IMR-90 (cell line): ENCODE results near the gene EEF2K. TPM values are rescaled to one million over a fixed set of nuclear protein-coding genes. Genes with fewer than 3 reads are reported as not detected.

Source experiments
- ATAC-seq: fragments of 200-7000 bp; cut with Tn5 transposase; 2 replicates; pipeline ENCODE4 v1.9.1; 2020; ENCODE audit warnings: low read depth, mild to moderate bottlenecking, moderate library complexity
- BruUV-seq: library from RNA; stranded (reverse); fragments of 400-500 nt; replicated peaks from 2 replicates; lab custom pipeline; 2021; lab: Mats Ljungman, UMichigan
- CTCF ChIA-PET: fragments of 300-600 bp; formaldehyde crosslinking; extraction: SDS; loops from one replicate; lab custom pipeline; 2021; ENCODE audit warnings: antibody characterized with exemption; lab: Yijun Ruan, JAX
- POLR2A ChIA-PET: fragments of 300-600 bp; sonication (Branson Sonifier 250); formaldehyde crosslinking; loops from one replicate; lab custom pipeline; 2022; ENCODE audit warnings: antibody characterized with exemption; ENCODE audit not compliant: unreplicated experiment; lab: Charles Lee
- DNase-seq: peaks from one replicate; pipeline ENCODE4 v3.0.0; 2013
- H2AFZ ChIP-seq: replicated peaks from 2 replicates; pipeline ENCODE3; 2013; ENCODE audit warnings: low read length, mild to moderate bottlenecking; ENCODE audit not compliant: poor library complexity
- H2AK5ac ChIP-seq: 2 replicates; pipeline ENCODE4 v1.6.1; 2013; ENCODE audit warnings: low read depth, low read length, inconsistent platforms
- H2AK9ac ChIP-seq: replicated peaks from 2 replicates; pipeline ENCODE3; 2013; ENCODE audit warnings: mild to moderate bottlenecking, low read depth, low read length, moderate library complexity; ENCODE audit not compliant: poor library complexity
- H2BK120ac ChIP-seq: 2 replicates; pipeline ENCODE4 v1.6.1; 2013; ENCODE audit warnings: low read depth, low read length, inconsistent platforms
- H2BK15ac ChIP-seq: 3 replicates; pipeline ENCODE4 v1.6.1; 2013; ENCODE audit warnings: low read depth, low read length, inconsistent platforms
- H2BK20ac ChIP-seq: 2 replicates; pipeline ENCODE4 v1.6.1; 2013; ENCODE audit warnings: low read depth, mild to moderate bottlenecking, inconsistent platforms, low read length, moderate library complexity
- H2BK5ac ChIP-seq: 2 replicates; pipeline ENCODE4 v1.6.1; 2013; ENCODE audit warnings: mild to moderate bottlenecking, low read depth, low read length, inconsistent platforms; ENCODE audit not compliant: poor library complexity, severe bottlenecking
- H3K14ac ChIP-seq: replicated peaks from 2 replicates; pipeline ENCODE4 v1.6.1; 2013; ENCODE audit warnings: low read depth, low read length, inconsistent platforms
- H3K18ac ChIP-seq: 2 replicates; pipeline ENCODE4 v1.6.1; 2013; ENCODE audit warnings: low read depth, low read length, control low read depth
- H3K23ac ChIP-seq: 2 replicates; pipeline ENCODE4 v1.6.1; 2013; ENCODE audit warnings: low read depth, low read length, inconsistent platforms
- H3K27ac ChIP-seq: 2 replicates; pipeline ENCODE4 v1.5.1; 2013; ENCODE audit warnings: mild to moderate bottlenecking, control low read depth, low read length; ENCODE audit not compliant: insufficient read depth
- H3K27me3 ChIP-seq: 2 replicates; pipeline ENCODE4 v1.6.1; 2013; ENCODE audit warnings: low read length; ENCODE audit not compliant: control insufficient read depth, insufficient read depth
- H3K36me3 ChIP-seq: 2 replicates; pipeline ENCODE4 v1.6.1; 2013; ENCODE audit warnings: low read length, mixed read lengths; ENCODE audit not compliant: control insufficient read depth, insufficient read depth
- H3K4ac ChIP-seq: 2 replicates; pipeline ENCODE4 v1.6.1; 2013; ENCODE audit warnings: low read depth, low read length, inconsistent platforms
- H3K4me1 ChIP-seq: 2 replicates; pipeline ENCODE4 v1.6.1; 2013; ENCODE audit warnings: low read length, mixed read lengths; ENCODE audit not compliant: control insufficient read depth, insufficient read depth
- H3K4me2 ChIP-seq: 2 replicates; pipeline ENCODE4 v1.6.1; 2013; ENCODE audit warnings: low read depth, mild to moderate bottlenecking, control low read depth, low read length, moderate library complexity
- H3K4me3 ChIP-seq: 2 replicates; pipeline ENCODE4 v1.5.1; 2013; ENCODE audit warnings: low read depth, mild to moderate bottlenecking, control low read depth, low read length, moderate library complexity; ENCODE audit not compliant: insufficient read depth
- H3K56ac ChIP-seq: 2 replicates; pipeline ENCODE4 v1.6.1; 2013; ENCODE audit warnings: low read length, inconsistent platforms; ENCODE audit not compliant: insufficient read depth; ENCODE audit errors: extremely low read depth
- H3K79me1 ChIP-seq, 2 experiments: 2 replicates each; pipeline ENCODE4 v1.6.1; 2013; ENCODE audit warnings: low read length in 2 of 2, inconsistent platforms in 1 of 2, low read depth in 1 of 2
- H3K9ac ChIP-seq: 2 replicates; pipeline ENCODE4 v1.6.1; 2013; ENCODE audit warnings: low read depth, low read length, control low read depth
- H3K9me1 ChIP-seq: 2 replicates; pipeline ENCODE4 v1.6.1; 2013; ENCODE audit warnings: low read length, inconsistent platforms; ENCODE audit not compliant: insufficient read depth
- H3K9me3 ChIP-seq: 2 replicates; pipeline ENCODE4 v1.6.1; 2013; ENCODE audit warnings: low read length; ENCODE audit not compliant: control insufficient read depth, insufficient read depth
- H4K20me1 ChIP-seq: 2 replicates; pipeline ENCODE4 v1.6.1; 2013; ENCODE audit warnings: low read length, inconsistent platforms; ENCODE audit not compliant: insufficient read depth
- H4K5ac ChIP-seq: 2 replicates; pipeline ENCODE4 v1.6.1; 2013; ENCODE audit warnings: mild to moderate bottlenecking, low read depth, low read length, control low read depth
- H4K8ac ChIP-seq, 2 experiments: 2 replicates each; pipeline ENCODE4 v1.6.1; 2013; ENCODE audit warnings: low read depth in 2 of 2, low read length in 2 of 2, control low read depth in 1 of 2, inconsistent platforms in 1 of 2
- H4K91ac ChIP-seq: 2 replicates; pipeline ENCODE4 v1.6.1; 2013; ENCODE audit warnings: low read depth, low read length, inconsistent platforms; ENCODE audit not compliant: insufficient read depth
- BHLHE40 ChIP-seq: fragments of 150-350 bp; IDR thresholded peaks from 2 replicates; pipeline ENCODE4 v1.6.1; 2016; ENCODE audit warnings: mild to moderate bottlenecking, low read depth, low read length
- CEBPB ChIP-seq: IDR thresholded peaks from 2 replicates; pipeline ENCODE4 v1.6.1; 2012; ENCODE audit warnings: low read depth, low read length, improper control_type of control experiment
- FOS ChIP-seq: fragments of 150-350 bp; IDR thresholded peaks from 2 replicates; pipeline ENCODE4 v1.6.1; 2016; ENCODE audit warnings: low read depth, low read length
- MAFK ChIP-seq: IDR thresholded peaks from 2 replicates; pipeline ENCODE4 v1.6.1; 2012; ENCODE audit warnings: low read depth, low read length, improper control_type of control experiment
- MAZ ChIP-seq: IDR thresholded peaks from 2 replicates; pipeline ENCODE4 v1.6.1; 2012; ENCODE audit warnings: low read depth, mild to moderate bottlenecking, low read length, improper control_type of control experiment, moderate library complexity, borderline replicate concordance
- NFE2L2 ChIP-seq: fragments of 150-350 bp; IDR thresholded peaks from 2 replicates; pipeline ENCODE4 v1.6.1; 2016; ENCODE audit warnings: low read depth, mild to moderate bottlenecking, low read length
- POLR2A ChIP-seq: IDR thresholded peaks from 2 replicates; pipeline ENCODE4 v1.6.1; 2012; ENCODE audit warnings: mild to moderate bottlenecking, low read depth, low read length
- RAD21 ChIP-seq: IDR thresholded peaks from 2 replicates; pipeline ENCODE4 v1.6.1; 2012; ENCODE audit warnings: low read length, improper control_type of control experiment
- RCOR1 ChIP-seq: IDR thresholded peaks from 2 replicates; pipeline ENCODE4 v1.6.1; 2012; ENCODE audit warnings: mild to moderate bottlenecking, low read length, improper control_type of control experiment; ENCODE audit not compliant: insufficient replicate concordance
- RFX5 ChIP-seq: IDR thresholded peaks from 2 replicates; pipeline ENCODE4 v1.8.0; 2012; ENCODE audit warnings: low read depth, mild to moderate bottlenecking, low read length, moderate library complexity
- SMC3 ChIP-seq: fragments of 150-350 bp; IDR thresholded peaks from 2 replicates; pipeline ENCODE4 v1.6.1; 2016; ENCODE audit warnings: low read depth, mild to moderate bottlenecking, antibody characterized with exemption, low read length, moderate library complexity
- WGBS, 2 experiments: methylation state at CpG; one replicate each; pipeline versions ENCODE4 v1.1.5 to v1.1.7; 2013; ENCODE audit warnings: missing lambda C conversion rate in 2 of 2; ENCODE audit not compliant: insufficient read length in 1 of 2; ENCODE audit errors: extremely low coverage in 2 of 2; 5-methylcytosine and 5-hydroxymethylcytosine counted together
- dilution Hi-C: fragments of 300-500 bp; cut with HindIII; formaldehyde crosslinking; loops from one replicate; pipeline ENCODE4 v1.14.3; 2018; ENCODE audit warnings: low sequenced_read_pairs; ENCODE audit not compliant: unreplicated experiment
- in situ Hi-C: fragments of 300-500 bp; cut with MboI; formaldehyde crosslinking; loops from 3 replicates; pipeline ENCODE4 v1.14.3; 2019; ENCODE audit warnings: low sequenced_read_pairs, inconsistent platforms, mixed read lengths
- intact Hi-C: fragments of 100-400 bp; cut with micrococcal nuclease; formaldehyde crosslinking; loops from 2 replicates; pipeline ENCODE4 v1.10.0; 2022
- polyA plus RNA-seq, 3 experiments: library from polyadenylated mRNA; depleted of rRNA; stranded (reverse); fragments of >200 nt; gene quantifications; 2 replicates each; pipeline ENCODE4 v1.2.3, GENCODE V29; 2012; ENCODE audit warnings: low replicate concordance in 1 of 3
- total RNA-seq: library from RNA; depleted of rRNA; stranded (reverse); fragments of >200 nt; gene quantifications from 2 replicates; pipeline ENCODE4 v1.2.3, GENCODE V29; 2012
- TF ChIP-seq, protein P1 (sequence below): fragments of 150-350 bp; IDR thresholded peaks from 2 replicates; pipeline ENCODE4 v1.6.1; 2017; ENCODE audit warnings: mild to moderate bottlenecking, antibody characterized with exemption, low read length, low read depth
- TF ChIP-seq, protein P2 (sequence below): fragments of 150-350 bp; IDR thresholded peaks from 2 replicates; pipeline ENCODE4 v1.6.1; 2016; ENCODE audit warnings: low read depth, mild to moderate bottlenecking, low read length, moderate library complexity, borderline replicate concordance
- TF ChIP-seq, protein P3 (sequence below): conservative IDR thresholded peaks from 2 replicates; pipeline ENCODE4 v1.5.1; 2012; ENCODE audit warnings: mild to moderate bottlenecking, low read depth, low read length, improper control_type of control experiment

EEF2K gene
- total and polyA plus RNA-seq, 2 of the 4 experiments (the other 2 are of a cell fraction) = 9.7 to 16.5 TPM

DNA sequence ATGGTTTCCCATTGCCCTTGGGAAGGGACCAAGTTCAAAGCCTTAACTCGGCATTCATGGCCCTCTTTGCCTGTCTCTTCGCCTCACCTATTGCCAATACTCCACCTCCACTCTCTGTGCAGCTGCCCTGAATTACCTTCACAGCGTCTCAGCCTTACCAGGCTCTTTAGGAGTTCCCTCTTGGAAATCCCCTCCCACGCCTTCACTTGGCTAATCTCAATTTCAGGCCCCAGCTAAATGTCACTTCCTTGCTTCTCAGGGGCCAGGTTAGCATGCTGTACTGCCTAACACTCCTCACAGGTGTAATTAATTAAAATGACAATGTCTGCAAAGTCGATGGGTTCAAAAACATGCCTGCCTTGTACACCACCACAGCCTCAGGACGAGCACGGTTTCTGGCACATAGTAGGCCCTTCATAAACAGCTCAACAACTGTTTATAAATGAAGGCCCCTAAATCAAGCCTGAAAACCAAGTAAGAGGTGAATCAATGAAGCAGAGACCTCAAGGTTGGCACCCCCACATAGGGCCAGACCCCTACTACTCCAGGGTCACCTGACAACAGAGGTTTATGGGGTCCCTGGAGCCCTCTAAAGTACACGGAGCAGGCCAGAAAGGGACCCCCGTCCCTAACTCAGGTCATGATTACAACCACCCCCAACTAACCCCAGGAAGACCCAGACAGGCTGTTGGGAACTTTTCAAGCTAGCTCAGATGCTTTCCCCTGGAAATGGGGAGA lies 11.2 kb upstream of the EEF2K start:
- H3K14ac ChIP-seq = no peak overlapping the region
- no peaks in the 10 kb centered on the region for H3K36me3 ChIP-seq
- H2AK5ac ChIP-seq = no peak overlapping the region
- H4K20me1 ChIP-seq = no peaks in the 10 kb centered on the region
- H2BK20ac ChIP-seq = no peak overlapping the region
- peaks cover 4% of the 10 kb centered on the region for H3K4me1 ChIP-seq
- DNase-seq (no peak), ATAC-seq (no peak)
- no peak overlapping the region for H3K4me3 ChIP-seq
- POLR2A ChIA-PET = no interaction called here
- H3K27me3 ChIP-seq = no peaks in the 10 kb centered on the region
- no CpG with 5 or more reads among the region's 9 CpGs for WGBS, 2 experiments
- H2AK9ac ChIP-seq = peak overlapping the region; percentile 20
- dilution Hi-C loops = no loop called here
- H3K4me2 ChIP-seq = no peak overlapping the region
- no peak overlapping the region for H3K18ac ChIP-seq
- no peak overlapping the region for H2BK5ac ChIP-seq
- H2BK15ac ChIP-seq = no peak overlapping the region
- H3K56ac ChIP-seq = no peak overlapping the region
- H4K5ac ChIP-seq = no peak overlapping the region
- no peak overlapping the region for H3K27ac ChIP-seq
- H4K8ac ChIP-seq = no peak overlapping the region
- no peak overlapping the region for H4K91ac ChIP-seq
- no peak overlapping the region for H2BK120ac ChIP-seq
- BruUV-seq = no TSS peak
- H3K79me1 ChIP-seq = peaks cover 0 to 3% of the 10 kb centered on the region in 2 experiments; a peak in 1 of 4 replicates
- intact Hi-C loops = no loop called here
- CTCF ChIA-PET = no interaction called here
- peaks cover 14% of the 10 kb centered on the region for H3K9me1 ChIP-seq
- no peak overlapping the region for H2AFZ ChIP-seq
- H3K9me3 ChIP-seq = no peaks in the 10 kb centered on the region
- H3K23ac ChIP-seq = no peak overlapping the region
- in situ Hi-C loops = no loop called here
- no peak overlapping the region for H3K9ac ChIP-seq
- TF ChIP-seq RCOR1 (no peak), RAD21 (no peak), POLR2A (no peak), FOS (no peak), SMC3 (no peak), RFX5 (no peak), MAFK (no peak), MAZ (no peak), CEBPB (no peak), BHLHE40 (no peak), NFE2L2 (no peak)
- TF ChIP-seq, protein P1, sequence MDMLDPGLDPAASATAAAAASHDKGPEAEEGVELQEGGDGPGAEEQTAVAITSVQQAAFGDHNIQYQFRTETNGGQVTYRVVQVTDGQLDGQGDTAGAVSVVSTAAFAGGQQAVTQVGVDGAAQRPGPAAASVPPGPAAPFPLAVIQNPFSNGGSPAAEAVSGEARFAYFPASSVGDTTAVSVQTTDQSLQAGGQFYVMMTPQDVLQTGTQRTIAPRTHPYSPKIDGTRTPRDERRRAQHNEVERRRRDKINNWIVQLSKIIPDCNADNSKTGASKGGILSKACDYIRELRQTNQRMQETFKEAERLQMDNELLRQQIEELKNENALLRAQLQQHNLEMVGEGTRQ = no peak
- TF ChIP-seq, protein P2, sequence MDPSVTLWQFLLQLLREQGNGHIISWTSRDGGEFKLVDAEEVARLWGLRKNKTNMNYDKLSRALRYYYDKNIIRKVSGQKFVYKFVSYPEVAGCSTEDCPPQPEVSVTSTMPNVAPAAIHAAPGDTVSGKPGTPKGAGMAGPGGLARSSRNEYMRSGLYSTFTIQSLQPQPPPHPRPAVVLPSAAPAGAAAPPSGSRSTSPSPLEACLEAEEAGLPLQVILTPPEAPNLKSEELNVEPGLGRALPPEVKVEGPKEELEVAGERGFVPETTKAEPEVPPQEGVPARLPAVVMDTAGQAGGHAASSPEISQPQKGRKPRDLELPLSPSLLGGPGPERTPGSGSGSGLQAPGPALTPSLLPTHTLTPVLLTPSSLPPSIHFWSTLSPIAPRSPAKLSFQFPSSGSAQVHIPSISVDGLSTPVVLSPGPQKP = no peak
- TF ChIP-seq, protein P3, sequence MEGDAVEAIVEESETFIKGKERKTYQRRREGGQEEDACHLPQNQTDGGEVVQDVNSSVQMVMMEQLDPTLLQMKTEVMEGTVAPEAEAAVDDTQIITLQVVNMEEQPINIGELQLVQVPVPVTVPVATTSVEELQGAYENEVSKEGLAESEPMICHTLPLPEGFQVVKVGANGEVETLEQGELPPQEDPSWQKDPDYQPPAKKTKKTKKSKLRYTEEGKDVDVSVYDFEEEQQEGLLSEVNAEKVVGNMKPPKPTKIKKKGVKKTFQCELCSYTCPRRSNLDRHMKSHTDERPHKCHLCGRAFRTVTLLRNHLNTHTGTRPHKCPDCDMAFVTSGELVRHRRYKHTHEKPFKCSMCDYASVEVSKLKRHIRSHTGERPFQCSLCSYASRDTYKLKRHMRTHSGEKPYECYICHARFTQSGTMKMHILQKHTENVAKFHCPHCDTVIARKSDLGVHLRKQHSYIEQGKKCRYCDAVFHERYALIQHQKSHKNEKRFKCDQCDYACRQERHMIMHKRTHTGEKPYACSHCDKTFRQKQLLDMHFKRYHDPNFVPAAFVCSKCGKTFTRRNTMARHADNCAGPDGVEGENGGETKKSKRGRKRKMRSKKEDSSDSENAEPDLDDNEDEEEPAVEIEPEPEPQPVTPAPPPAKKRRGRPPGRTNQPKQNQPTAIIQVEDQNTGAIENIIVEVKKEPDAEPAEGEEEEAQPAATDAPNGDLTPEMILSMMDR = no peak
- H3K4ac ChIP-seq = no peak overlapping the region
